ENCODE data around the gene STIM2. TPM values are rescaled to one million over a fixed set of nuclear protein-coding genes. Genes with fewer than 3 reads are reported as not detected.

STIM2 gene
- total and polyA plus RNA-seq, 2 donors (not counting 3 experiments of a cell fraction or from before 2014, with no cell fraction given), result 21.0 to 21.2 TPM

DNA sequence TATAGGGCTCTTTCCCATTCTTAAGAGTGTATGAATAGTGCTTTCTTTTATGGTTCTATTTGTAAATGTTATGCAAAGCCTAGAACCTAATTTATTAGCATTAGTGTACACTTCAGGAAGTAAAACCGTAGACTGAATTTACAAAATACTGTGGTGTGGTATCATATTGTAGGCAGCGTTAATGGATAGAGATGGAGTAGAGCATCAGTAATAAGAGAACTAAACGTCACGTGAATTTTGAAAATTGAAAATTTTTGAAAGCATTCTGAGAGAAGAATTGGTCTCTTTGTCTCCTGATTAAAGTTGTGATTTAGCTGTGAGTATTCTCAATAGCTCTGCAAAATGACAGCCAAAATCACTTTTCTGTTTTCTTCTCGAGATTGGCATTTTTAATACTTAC, 2.9 kb downstream of the STIM2 start:
- no peak overlapping the region for H3K27ac ChIP-seq (ENCODE audit: insufficient read depth, low read depth, low read length)
- FAIRE-seq (no peak), DNase-seq (ENCODE audit: low read depth, low spot score) (peak; percentile 28)
- no peaks in the 10 kb centered on the region for H3K27me3 ChIP-seq (ENCODE audit: control insufficient read depth in 2 of 2, insufficient read depth in 2 of 2, low read length in 2 of 2)
- no peaks in the 10 kb centered on the region for H3K9me3 ChIP-seq (replicated peaks; ENCODE audit: control insufficient read depth, insufficient read depth, low read length)
- BruUV-seq (replicated peaks), result no TSS peak
- dilution Hi-C loops (cut with MboI; ENCODE audit: extremely low pct_ligation_motif_present, low sequenced_read_pairs) (no loop called here), intact Hi-C loops (cut with micrococcal nuclease) (loop anchor here (2.0 to 5.0 kb wide), 2 partner anchors 405 to 1001 kb away; partner anchors contain the start of gene SEL1L3)
- H3K9me1 ChIP-seq (replicated peaks; ENCODE audit: control insufficient read depth, extremely low read depth, insufficient read depth, low read length), result no peaks in the 10 kb centered on the region
- H3K9ac ChIP-seq (replicated peaks; ENCODE audit: extremely low read depth, insufficient read depth, low read length), result no peak overlapping the region
- no peak overlapping the region for H2AFZ ChIP-seq (ENCODE audit: low read depth, low read length)
- H3K4me1 ChIP-seq (ENCODE audit: control insufficient read depth, extremely low read depth, insufficient read depth, low read length), result peaks cover 29% of the 10 kb centered on the region
- H3K79me2 ChIP-seq (ENCODE audit: control insufficient read depth, insufficient read depth, low read length), result peaks cover 23% of the 10 kb centered on the region
- TF ChIP-seq EZH2 (IDR thresholded peaks at IDR 0.05; ENCODE audit: borderline replicate concordance, low read depth, low read length, severe bottlenecking), result no peak
- no peaks in the 10 kb centered on the region for H4K20me1 ChIP-seq (replicated peaks; ENCODE audit: control insufficient read depth, extremely low read depth, insufficient read depth, low read length)
- H3K4me3 ChIP-seq (replicated peaks in 1 of 3; ENCODE audit: insufficient read depth in 1 of 3, low read depth in 1 of 3, low read length in 3 of 3), result peak overlapping the region in 1 of 3 experiments; percentile 98
- peak overlapping the region; percentile 99 for H3K4me2 ChIP-seq (ENCODE audit: insufficient read depth, low read length)
- POLR2A ChIA-PET, result no interaction called here
- CTCF ChIA-PET, result no interaction called here
- H3K36me3 ChIP-seq (ENCODE audit: control insufficient read depth in 2 of 2, extremely low read depth in 1 of 2, insufficient read depth in 2 of 2, low read length in 2 of 2), result no peaks in the 10 kb centered on the region

DNA sequence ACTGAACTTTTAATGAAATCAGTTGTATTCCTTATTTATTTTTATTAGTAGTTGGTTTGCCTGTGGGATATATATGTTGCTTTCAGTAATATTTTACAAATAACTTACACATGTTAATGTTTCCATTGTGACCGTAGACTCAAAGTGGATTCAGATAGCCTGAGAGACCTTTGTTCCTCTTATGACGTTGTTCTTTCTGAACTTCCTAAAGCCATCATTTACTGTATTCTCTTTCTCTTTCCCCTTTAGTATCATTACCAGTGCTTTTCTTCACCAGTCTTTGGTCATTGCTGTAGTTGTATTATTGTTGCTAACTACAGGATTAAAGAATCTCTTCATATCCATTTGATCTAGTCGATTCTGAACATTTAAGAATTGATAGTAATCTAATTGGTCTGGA, 4.3 kb downstream of the STIM2 start:
- intact Hi-C loops (cut with micrococcal nuclease), result loop anchor here (2.0 to 5.0 kb wide), 2 partner anchors 36 to 1003 kb away; partner anchors contain the start of gene SEL1L3

More for the DNA sequence above, 4.3 kb downstream of the STIM2 start:
- Histone ChIP-seq H3K4me1 (ENCODE audit: control insufficient read depth, extremely low read depth, insufficient read depth, low read length) (peaks cover 17% of the 10 kb centered on the region), H3K9me1 (replicated peaks; ENCODE audit: control insufficient read depth, extremely low read depth, insufficient read depth, low read length) (no peaks in the 10 kb centered on the region), H3K4me2 (ENCODE audit: insufficient read depth, low read length) (no peak overlapping the region), H2AFZ (ENCODE audit: low read depth, low read length) (no peak overlapping the region), H4K20me1 (replicated peaks; ENCODE audit: control insufficient read depth, extremely low read depth, insufficient read depth, low read length) (no peaks in the 10 kb centered on the region), H3K27me3 (ENCODE audit: control insufficient read depth in 2 of 2, insufficient read depth in 2 of 2, low read length in 2 of 2) (no peaks in the 10 kb centered on the region), H3K4me3 (replicated peaks in 1 of 3; ENCODE audit: insufficient read depth in 1 of 3, low read depth in 1 of 3, low read length in 3 of 3) (no peak overlapping the region), H3K36me3 (ENCODE audit: control insufficient read depth in 2 of 2, extremely low read depth in 1 of 2, insufficient read depth in 2 of 2, low read length in 2 of 2) (no peaks in the 10 kb centered on the region), H3K9me3 (replicated peaks; ENCODE audit: control insufficient read depth, insufficient read depth, low read length) (no peaks in the 10 kb centered on the region), H3K79me2 (ENCODE audit: control insufficient read depth, insufficient read depth, low read length) (peaks cover 26% of the 10 kb centered on the region), H3K27ac (ENCODE audit: insufficient read depth, low read depth, low read length) (no peak overlapping the region), H3K9ac (replicated peaks; ENCODE audit: extremely low read depth, insufficient read depth, low read length) (no peak overlapping the region)
- ChIA-PET CTCF (no interaction called here), POLR2A (no interaction called here)
- dilution Hi-C loops (cut with MboI; ENCODE audit: extremely low pct_ligation_motif_present, low sequenced_read_pairs), result no loop called here
- BruUV-seq (replicated peaks), result no TSS peak
- TF ChIP-seq FOS (IDR thresholded peaks at IDR 0.05; ENCODE audit: borderline replicate concordance, insufficient read depth, low read length), result no peak
- TF ChIP-seq MYC (IDR thresholded peaks at IDR 0.05; ENCODE audit: low read depth, low read length), result no peak
- TF ChIP-seq POLR2A (IDR thresholded peaks at IDR 0.05; ENCODE audit: low read depth, low read length), result no peak
- TF ChIP-seq, protein P1, sequence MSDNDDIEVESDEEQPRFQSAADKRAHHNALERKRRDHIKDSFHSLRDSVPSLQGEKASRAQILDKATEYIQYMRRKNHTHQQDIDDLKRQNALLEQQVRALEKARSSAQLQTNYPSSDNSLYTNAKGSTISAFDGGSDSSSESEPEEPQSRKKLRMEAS (IDR thresholded peaks at IDR 0.05; ENCODE audit: insufficient read depth, insufficient read length), result no peak
- no peak for TF ChIP-seq JUN (IDR thresholded peaks at IDR 0.05; ENCODE audit: borderline replicate concordance, insufficient read depth, insufficient read length, low read depth)
- TF ChIP-seq POLR2AphosphoS5 (IDR thresholded peaks at IDR 0.05; ENCODE audit: insufficient read depth, low read depth, low read length), result no peak
- TF ChIP-seq, protein P2, sequence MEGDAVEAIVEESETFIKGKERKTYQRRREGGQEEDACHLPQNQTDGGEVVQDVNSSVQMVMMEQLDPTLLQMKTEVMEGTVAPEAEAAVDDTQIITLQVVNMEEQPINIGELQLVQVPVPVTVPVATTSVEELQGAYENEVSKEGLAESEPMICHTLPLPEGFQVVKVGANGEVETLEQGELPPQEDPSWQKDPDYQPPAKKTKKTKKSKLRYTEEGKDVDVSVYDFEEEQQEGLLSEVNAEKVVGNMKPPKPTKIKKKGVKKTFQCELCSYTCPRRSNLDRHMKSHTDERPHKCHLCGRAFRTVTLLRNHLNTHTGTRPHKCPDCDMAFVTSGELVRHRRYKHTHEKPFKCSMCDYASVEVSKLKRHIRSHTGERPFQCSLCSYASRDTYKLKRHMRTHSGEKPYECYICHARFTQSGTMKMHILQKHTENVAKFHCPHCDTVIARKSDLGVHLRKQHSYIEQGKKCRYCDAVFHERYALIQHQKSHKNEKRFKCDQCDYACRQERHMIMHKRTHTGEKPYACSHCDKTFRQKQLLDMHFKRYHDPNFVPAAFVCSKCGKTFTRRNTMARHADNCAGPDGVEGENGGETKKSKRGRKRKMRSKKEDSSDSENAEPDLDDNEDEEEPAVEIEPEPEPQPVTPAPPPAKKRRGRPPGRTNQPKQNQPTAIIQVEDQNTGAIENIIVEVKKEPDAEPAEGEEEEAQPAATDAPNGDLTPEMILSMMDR (IDR thresholded peaks at IDR 0.05; ENCODE audit: extremely low read depth in 1 of 2, insufficient read depth in 1 of 2, low read depth in 1 of 2, low read length in 2 of 2), result no peak
- no peak for TF ChIP-seq EZH2 (IDR thresholded peaks at IDR 0.05; ENCODE audit: borderline replicate concordance, low read depth, low read length, severe bottlenecking)
- no peak for TF ChIP-seq GATA2 (IDR thresholded peaks at IDR 0.05; ENCODE audit: insufficient read depth, insufficient read length, low read depth, low read length)
- DNase-seq (ENCODE audit: low read depth, low spot score) (peak; percentile 9), FAIRE-seq (no peak)

Measured in endothelial cell of umbilical vein (primary cell).